Activated CD4-positive, alpha-beta memory T cell treated with anti-CD3 and anti-CD28 coated beads, Interleukin-2, amount 10 ng/mL, durations not matched to agents 7 days and 5 days (primary cell): ENCODE measurements around the gene FA2H. TPM values are rescaled to one million over a fixed set of nuclear protein-coding genes. Genes with fewer than 3 reads are reported as not detected.
"Not testable (repeated sequence)": the region's sequence is repeated elsewhere in the genome, so short reads cannot be mapped to it uniquely, and the experiment has no call there.

Source experiments
- CTCF ChIA-PET: fragments of 350-600 bp; sonication (Branson Sonifier 250); formaldehyde crosslinking; loops from one replicate; lab custom pipeline; 2021; ENCODE audit warnings: antibody characterized with exemption, inconsistent platforms; lab: Charles Lee
- POLR2A ChIA-PET: fragments of 350-600 bp; sonication (Branson Sonifier 250); formaldehyde crosslinking; loops from one replicate; lab custom pipeline; 2021; ENCODE audit warnings: antibody characterized with exemption; lab: Charles Lee
- DNase-seq: peaks from one replicate; pipeline ENCODE4 v3.0.0-alpha.2; 2020
- H3K27ac Mint-ChIP-seq: one replicate; pipeline ENCODE4 v1.8.0; 2021; ENCODE audit warnings: mild to moderate bottlenecking, mixed read lengths
- H3K27me3 Mint-ChIP-seq: one replicate; pipeline ENCODE4 v1.8.0; 2021; ENCODE audit warnings: mixed read lengths
- H3K36me3 Mint-ChIP-seq: one replicate; pipeline ENCODE4 v1.8.0; 2021; ENCODE audit warnings: low read depth, mixed read lengths
- H3K4me1 Mint-ChIP-seq: one replicate; pipeline ENCODE4 v1.8.0; 2021; ENCODE audit warnings: mixed read lengths
- H3K4me3 Mint-ChIP-seq: one replicate; pipeline ENCODE4 v1.8.0; 2021; ENCODE audit warnings: mild to moderate bottlenecking, mixed read lengths
- H3K9me3 Mint-ChIP-seq: one replicate; pipeline ENCODE4 v1.8.0; 2021; ENCODE audit warnings: mixed read lengths
- total RNA-seq, 2 experiments: library from RNA; stranded (reverse); gene quantifications; one replicate each; pipeline ENCODE4 v1.2.3, GENCODE V29; 2021

The FA2H gene
- total RNA-seq, 2 experiments from 2014 or later = 0.50 to 1.1 TPM

GRCh38 chr16:74723256-74723655 is 51.4 kb downstream of the FA2H start:
- DNase-seq = no peak
- CTCF ChIA-PET = no interaction called here
- Mint-ChIP-seq H3K4me3 (no peak overlapping the region), H3K9me3 (peaks cover 9% of the 10 kb centered on the region), H3K36me3 (no peaks in the 10 kb centered on the region), H3K27me3 (peaks cover 2% of the 10 kb centered on the region), H3K27ac (no peak overlapping the region), H3K4me1 (no peaks in the 10 kb centered on the region)
- POLR2A ChIA-PET = no interaction called here

- H3K4me3 Mint-ChIP-seq, H3K9me3 Mint-ChIP-seq, DNase-seq, CTCF ChIA-PET, H3K27ac Mint-ChIP-seq, H3K27me3 Mint-ChIP-seq, H3K4me1 Mint-ChIP-seq, POLR2A ChIA-PET, H3K36me3 Mint-ChIP-seq: not testable (repeated sequence)
Observed at GRCh38 chr16:74722156-74722555, 52.5 kb downstream of the FA2H start.

- Mint-ChIP-seq H3K4me1 (no peaks in the 10 kb centered on the region), H3K4me3 (no peak overlapping the region), H3K36me3 (no peaks in the 10 kb centered on the region), H3K27ac (no peak overlapping the region), H3K9me3 (peaks cover 3% of the 10 kb centered on the region), H3K27me3 (peaks cover 2% of the 10 kb centered on the region)
- ChIA-PET POLR2A (interaction anchor here (1.4 kb wide), 1 partner anchor 24 kb away, joined by 3 read pairs; no protein-coding TSS in a partner anchor), CTCF (no interaction called here)
- DNase-seq = no peak
Observed at GRCh38 chr16:74721716-74722115, 52.9 kb downstream of the FA2H start.

GRCh38 chr16:74720579-74720978 is 54.0 kb downstream of the FA2H start:
- ChIA-PET POLR2A (interaction anchor here (1.4 kb wide), 1 partner anchor 23 kb away, joined by 3 read pairs; no protein-coding TSS in a partner anchor), CTCF (interaction anchor here (0.6 to 1.1 kb wide), 3 partner anchors 10 to 280 kb away, joined by 3 to 7 read pairs (median 5); no protein-coding TSS in a partner anchor)
- H3K9me3 Mint-ChIP-seq = no peaks in the 10 kb centered on the region
- no peak overlapping the region for H3K4me3 Mint-ChIP-seq
- no peak overlapping the region for H3K27ac Mint-ChIP-seq
- DNase-seq = no peak
- no peaks in the 10 kb centered on the region for H3K36me3 Mint-ChIP-seq
- H3K27me3 Mint-ChIP-seq = peaks cover 2% of the 10 kb centered on the region
- H3K4me1 Mint-ChIP-seq = no peaks in the 10 kb centered on the region

GRCh38 chr16:74718741-74719610 is 55.6 kb downstream of the FA2H start:
- Mint-ChIP-seq H3K36me3 (no peaks in the 10 kb centered on the region), H3K4me3 (no peak overlapping the region), H3K27ac (no peak overlapping the region), H3K9me3 (no peaks in the 10 kb centered on the region), H3K4me1 (no peaks in the 10 kb centered on the region), H3K27me3 (peaks cover 2% of the 10 kb centered on the region)
- CTCF ChIA-PET = interaction anchor here (0.5 to 1.1 kb wide), 2 partner anchors 9 to 13 kb away, joined by 3 read pairs; no protein-coding TSS in a partner anchor
- no peak for DNase-seq
- POLR2A ChIA-PET = interaction anchor here (0.8 kb wide), 1 partner anchor 53 kb away, joined by 3 read pairs; the partner anchor contains the start of gene RFWD3

GRCh38 chr16:74718140-74718539 is 56.5 kb downstream of the FA2H start:
- DNase-seq = no peak
- no peaks in the 10 kb centered on the region for H3K4me1 Mint-ChIP-seq
- no peak overlapping the region for H3K4me3 Mint-ChIP-seq
- CTCF ChIA-PET = no interaction called here
- H3K36me3 Mint-ChIP-seq = no peaks in the 10 kb centered on the region
- H3K27ac Mint-ChIP-seq = no peak overlapping the region
- POLR2A ChIA-PET = no interaction called here
- peaks cover 2% of the 10 kb centered on the region for H3K27me3 Mint-ChIP-seq
- H3K9me3 Mint-ChIP-seq = no peaks in the 10 kb centered on the region

- CTCF ChIA-PET = no interaction called here
- Mint-ChIP-seq H3K9me3 (no peaks in the 10 kb centered on the region), H3K27ac (no peak overlapping the region), H3K36me3 (no peaks in the 10 kb centered on the region), H3K4me1 (no peaks in the 10 kb centered on the region), H3K4me3 (no peak overlapping the region), H3K27me3 (peaks cover 2% of the 10 kb centered on the region)
- DNase-seq = no peak
- POLR2A ChIA-PET = no interaction called here
Observed at GRCh38 chr16:74717367-74717766, 57.3 kb downstream of the FA2H start.

GRCh38 chr16:74716355-74716754 is 58.3 kb downstream of the FA2H start:
- no peak overlapping the region for H3K4me3 Mint-ChIP-seq
- H3K27ac Mint-ChIP-seq = no peak overlapping the region
- H3K36me3 Mint-ChIP-seq = no peaks in the 10 kb centered on the region
- H3K4me1 Mint-ChIP-seq = no peaks in the 10 kb centered on the region
- DNase-seq = no peak
- peaks cover 2% of the 10 kb centered on the region for H3K27me3 Mint-ChIP-seq
- ChIA-PET CTCF (interaction anchor here (1.5 kb wide), 1 partner anchor 16 kb away, joined by 3 read pairs; the partner anchor contains the start of gene MLKL), POLR2A (no interaction called here)
- no peaks in the 10 kb centered on the region for H3K9me3 Mint-ChIP-seq

- ChIA-PET CTCF (interaction anchor here (0.7 to 5.7 kb wide), 6 partner anchors 8 to 149 kb away, joined by 3 to 38 read pairs (median 6); partner anchors contain the start of gene MLKL), POLR2A (no interaction called here)
- Mint-ChIP-seq H3K36me3 (no peaks in the 10 kb centered on the region), H3K27me3 (no peaks in the 10 kb centered on the region), H3K9me3 (no peaks in the 10 kb centered on the region), H3K4me1 (peaks cover 4% of the 10 kb centered on the region), H3K4me3 (no peak overlapping the region), H3K27ac (no peak overlapping the region)
- no peak for DNase-seq
Observed at GRCh38 chr16:74713876-74714275, 60.7 kb downstream of the FA2H start.

GRCh38 chr16:74713325-74713724 is 61.3 kb downstream of the FA2H start:
- Mint-ChIP-seq H3K27ac (no peak overlapping the region), H3K4me3 (no peak overlapping the region), H3K36me3 (no peaks in the 10 kb centered on the region), H3K27me3 (peaks cover 3% of the 10 kb centered on the region), H3K9me3 (no peaks in the 10 kb centered on the region), H3K4me1 (peaks cover 4% of the 10 kb centered on the region)
- POLR2A ChIA-PET = interaction anchor here (1.9 kb wide), 1 partner anchor 13 kb away, joined by 11 read pairs; the partner anchor contains the start of gene MLKL
- DNase-seq = no peak
- CTCF ChIA-PET = interaction anchor here (1.1 to 5.7 kb wide), 5 partner anchors 12 to 150 kb away, joined by 3 to 38 read pairs (median 9); partner anchors contain the start of gene MLKL

GRCh38 chr16:74711938-74712337 is 62.7 kb downstream of the FA2H start:
- no peaks in the 10 kb centered on the region for H3K36me3 Mint-ChIP-seq
- peaks cover 5% of the 10 kb centered on the region for H3K27me3 Mint-ChIP-seq
- H3K9me3 Mint-ChIP-seq = no peaks in the 10 kb centered on the region
- POLR2A ChIA-PET = interaction anchor here (1.4 to 1.9 kb wide), 2 partner anchors 11 to 45 kb away, joined by 8 to 11 read pairs; partner anchors contain the start of genes MLKL and RFWD3
- CTCF ChIA-PET = interaction anchor here (0.6 to 5.7 kb wide), 8 partner anchors 9 to 400 kb away, joined by 3 to 38 read pairs (median 6); partner anchors contain the start of gene MLKL
- H3K4me3 Mint-ChIP-seq = no peak overlapping the region
- no peak overlapping the region for H3K27ac Mint-ChIP-seq
- no peak for DNase-seq
- H3K4me1 Mint-ChIP-seq = peaks cover 4% of the 10 kb centered on the region

GRCh38 chr16:74710401-74710800 is 64.2 kb downstream of the FA2H start:
- ChIA-PET CTCF (interaction anchor here (0.8 to 5.7 kb wide), 8 partner anchors 9 to 400 kb away, joined by 3 to 38 read pairs (median 6); partner anchors contain the start of gene MLKL), POLR2A (interaction anchor here (0.7 kb wide), 1 partner anchor 9 kb away, joined by 3 read pairs; no protein-coding TSS in a partner anchor)
- Mint-ChIP-seq H3K36me3 (no peaks in the 10 kb centered on the region), H3K9me3 (no peaks in the 10 kb centered on the region), H3K4me1 (peaks cover 6% of the 10 kb centered on the region), H3K27me3 (peaks cover 5% of the 10 kb centered on the region), H3K4me3 (no peak overlapping the region), H3K27ac (no peak overlapping the region)
- DNase-seq = no peak

- DNase-seq = peak; percentile 85
- Mint-ChIP-seq H3K27me3 (peaks cover 5% of the 10 kb centered on the region), H3K4me1 (peaks cover 11% of the 10 kb centered on the region), H3K27ac (no peak overlapping the region), H3K4me3 (no peak overlapping the region), H3K9me3 (no peaks in the 10 kb centered on the region), H3K36me3 (no peaks in the 10 kb centered on the region)
- POLR2A ChIA-PET = no interaction called here
- CTCF ChIA-PET = interaction anchor here (0.8 to 5.7 kb wide), 8 partner anchors 9 to 401 kb away, joined by 3 to 38 read pairs (median 6); partner anchors contain the start of gene MLKL
Observed at GRCh38 chr16:74709441-74709877, 65.2 kb downstream of the FA2H start.
